HepG2 (cell line): ENCODE data around the gene BANP. TPM values are rescaled to one million over a fixed set of nuclear protein-coding genes. Genes with fewer than 3 reads are reported as not detected.

Experiments used
- AGO2 ChIP-seq: fragments of 200-400 bp; formaldehyde crosslinking; optimal IDR thresholded peaks from 2 replicates; pipeline ENCODE3; 2017; ENCODE audit warnings: mild to moderate bottlenecking, low read depth, low read length, moderate library complexity
- EEA1 ChIP-seq: sonication (generic); formaldehyde crosslinking; IDR thresholded peaks from 2 replicates; pipeline ENCODE4 v1.5.1; 2020; ENCODE audit warnings: mild to moderate bottlenecking, missing genetic modification reagents, borderline replicate concordance
- EED ChIP-seq: sonication (generic); formaldehyde crosslinking; IDR thresholded peaks from 2 replicates; pipeline ENCODE4 v1.5.0; 2020; ENCODE audit warnings: mild to moderate bottlenecking, missing genetic modification reagents
- ISL2 ChIP-seq: sonication (generic); formaldehyde crosslinking; IDR thresholded peaks from 2 replicates; pipeline ENCODE4 v1.5.0; 2020; ENCODE audit warnings: missing genetic modification reagents
- PBX2 ChIP-seq: IDR thresholded peaks from 2 replicates; pipeline ENCODE4 v1.6.1; 2016; ENCODE audit warnings: control low read depth
- ZMAT3 ChIP-seq: sonication (generic); formaldehyde crosslinking; conservative IDR thresholded peaks from 2 replicates; pipeline ENCODE4 v1.7.0; 2021; ENCODE audit warnings: missing genetic modification reagents
- ZNF496 ChIP-seq: sonication (generic); formaldehyde crosslinking; IDR thresholded peaks from 2 replicates; pipeline ENCODE4 v1.8.1; 2023; ENCODE audit warnings: mild to moderate bottlenecking, moderate library complexity, missing genetic modification reagents; ENCODE audit not compliant: insufficient replicate concordance
- ZNF609 ChIP-seq: sonication (generic); formaldehyde crosslinking; IDR thresholded peaks from 2 replicates; pipeline ENCODE4 v1.4.0; 2020; ENCODE audit warnings: mild to moderate bottlenecking, missing genetic modification reagents, borderline replicate concordance
- ZNF788 ChIP-seq: sonication (generic); formaldehyde crosslinking; IDR thresholded peaks from 2 replicates; pipeline ENCODE4 v1.5.0; 2020; ENCODE audit warnings: mild to moderate bottlenecking, missing genetic modification reagents, borderline replicate concordance
- polyA plus RNA-seq, 8 experiments: library from polyadenylated mRNA; depleted of rRNA in 3 of 8; stranded (reverse) in 7 of 8; unstranded in 1 of 8; fragments of >200 nt; fragmentation: Illumina TruSeq in 4 of 8; extraction: Trizol in 4 of 8; gene quantifications; 2 replicates each; pipeline versions ENCODE4 v1.2.1 to v1.2.3, GENCODE V29; 2011 to 2016; ENCODE audit warnings: low read depth in 4 of 8, missing spikeins in 1 of 8, mixed read lengths in 1 of 8; ENCODE audit not compliant: insufficient read depth in 1 of 8
- total RNA-seq, 5 experiments: library from RNA; depleted of rRNA; stranded (reverse); fragments of >200 nt; fragmentation: Illumina TruSeq; extraction: Trizol; gene quantifications; 2 replicates each; pipeline ENCODE4 v1.2.3, GENCODE V29; 2016; ENCODE audit warnings: low read depth in 1 of 5

BANP gene
- total and polyA plus RNA-seq, 2 of the 13 experiments (the other 11 are each of a cell fraction or from before 2014, with no cell fraction given) = 20.2 to 23.8 TPM

GRCh38 chr16:87959391-87959990 is 8.3 kb downstream of the BANP start (continued):
- no peak for TF ChIP-seq ZMAT3 (CRISPR knock-in tag)
- TF ChIP-seq ZNF788 (CRISPR knock-in tag) = no peak
- TF ChIP-seq AGO2 = peak; percentile 32
- TF ChIP-seq EED (CRISPR knock-in tag) = 0 out of 2 replicates have a peak, but pooled peaks have one; percentile 22
- TF ChIP-seq ZNF496 (CRISPR knock-in tag) = no peak
- TF ChIP-seq ZNF609 = no peak
- no peak for TF ChIP-seq EEA1 (CRISPR knock-in tag)
- no peak for TF ChIP-seq PBX2 (CRISPR knock-in tag)
- no peak for TF ChIP-seq ISL2 (CRISPR knock-in tag)
